Muscle of leg (tissue), 11 donors: ENCODE data around the gene RAI1. TPM values are rescaled to one million over a fixed set of nuclear protein-coding genes. Genes with fewer than 3 reads are reported as not detected.
"Not testable (repeated sequence)": the region's sequence is repeated elsewhere in the genome, so short reads cannot be mapped to it uniquely, and the experiment has no call there.

Experiments
- DNase-seq: peaks from one replicate; pipeline ENCODE4 v3.0.0; 2013
- H3K27ac ChIP-seq: one replicate; pipeline ENCODE4 v1.5.1; 2013; ENCODE audit warnings: mild to moderate bottlenecking, low read length, control low read depth
- H3K27me3 ChIP-seq: one replicate; pipeline ENCODE4 v1.6.1; 2013; ENCODE audit warnings: low read length; ENCODE audit not compliant: control insufficient read depth, insufficient read depth
- H3K36me3 ChIP-seq: one replicate; pipeline ENCODE4 v1.6.1; 2013; ENCODE audit warnings: low read length; ENCODE audit not compliant: control insufficient read depth, insufficient read depth
- H3K4me1 ChIP-seq: one replicate; pipeline ENCODE4 v1.6.1; 2013; ENCODE audit warnings: low read length; ENCODE audit not compliant: control insufficient read depth, insufficient read depth
- H3K4me3 ChIP-seq: one replicate; pipeline ENCODE4 v1.5.1; 2013; ENCODE audit warnings: low read length, control low read depth
- H3K9me3 ChIP-seq: replicated peaks from 2 replicates; pipeline ENCODE4 v1.6.1; 2013; ENCODE audit warnings: low read depth, low read length; ENCODE audit not compliant: control insufficient read depth
- WGBS: methylation state at CpG from one replicate; pipeline ENCODE4 v1.1.5; 2013; ENCODE audit warnings: missing lambda C conversion rate; ENCODE audit not compliant: insufficient coverage; 5-methylcytosine and 5-hydroxymethylcytosine counted together
- polyA plus RNA-seq, 8 donors: library from polyadenylated mRNA; unstranded; fragments of 120-200 nt; gene quantifications; one replicate each; pipeline versions ENCODE4 v1.2.1 to v1.2.3, GENCODE V29; 2013; ENCODE audit warnings: inconsistent platforms in 1 of 8, low replicate concordance in 1 of 8; ENCODE audit not compliant: insufficient read length in 8 of 8, insufficient read depth in 1 of 8
- total RNA-seq: library from RNA; stranded (reverse); fragments of 120-200 nt; gene quantifications from one replicate; pipeline ENCODE4 v1.2.4, GENCODE V29; 2013

RAI1 gene
- total and polyA plus RNA-seq, 9 donors: 7.4 to 25.5 (median 20.7) TPM

DNA sequence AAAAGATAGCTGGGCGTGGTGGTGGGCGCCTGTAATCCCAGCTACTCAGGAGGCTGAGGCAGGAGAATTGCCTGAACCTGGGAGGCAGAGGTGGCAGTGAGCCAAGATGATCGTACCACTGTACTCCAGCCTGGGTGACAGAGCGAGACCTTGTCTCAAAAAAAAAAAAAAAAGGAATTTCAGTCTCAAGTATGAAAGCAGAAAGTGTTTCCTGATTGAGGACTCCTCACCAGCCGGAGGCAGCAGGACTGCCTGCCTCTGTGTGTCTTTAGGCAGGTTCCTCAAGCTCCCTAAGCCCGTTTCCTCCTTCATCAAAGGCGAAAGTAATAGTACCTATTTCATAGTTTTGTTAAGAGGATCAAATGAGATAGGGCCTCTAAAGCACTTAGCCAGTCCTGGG lies 9.0 kb downstream of the RAI1 start:
- H3K4me3 ChIP-seq, H3K36me3 ChIP-seq, H3K27me3 ChIP-seq, H3K27ac ChIP-seq, H3K9me3 ChIP-seq, DNase-seq: not testable (repeated sequence)
- H3K4me1 ChIP-seq: peaks cover 52% of the 10 kb centered on the region
- WGBS: 84% methylated on average over 2 of the region's 7 CpGs

DNA sequence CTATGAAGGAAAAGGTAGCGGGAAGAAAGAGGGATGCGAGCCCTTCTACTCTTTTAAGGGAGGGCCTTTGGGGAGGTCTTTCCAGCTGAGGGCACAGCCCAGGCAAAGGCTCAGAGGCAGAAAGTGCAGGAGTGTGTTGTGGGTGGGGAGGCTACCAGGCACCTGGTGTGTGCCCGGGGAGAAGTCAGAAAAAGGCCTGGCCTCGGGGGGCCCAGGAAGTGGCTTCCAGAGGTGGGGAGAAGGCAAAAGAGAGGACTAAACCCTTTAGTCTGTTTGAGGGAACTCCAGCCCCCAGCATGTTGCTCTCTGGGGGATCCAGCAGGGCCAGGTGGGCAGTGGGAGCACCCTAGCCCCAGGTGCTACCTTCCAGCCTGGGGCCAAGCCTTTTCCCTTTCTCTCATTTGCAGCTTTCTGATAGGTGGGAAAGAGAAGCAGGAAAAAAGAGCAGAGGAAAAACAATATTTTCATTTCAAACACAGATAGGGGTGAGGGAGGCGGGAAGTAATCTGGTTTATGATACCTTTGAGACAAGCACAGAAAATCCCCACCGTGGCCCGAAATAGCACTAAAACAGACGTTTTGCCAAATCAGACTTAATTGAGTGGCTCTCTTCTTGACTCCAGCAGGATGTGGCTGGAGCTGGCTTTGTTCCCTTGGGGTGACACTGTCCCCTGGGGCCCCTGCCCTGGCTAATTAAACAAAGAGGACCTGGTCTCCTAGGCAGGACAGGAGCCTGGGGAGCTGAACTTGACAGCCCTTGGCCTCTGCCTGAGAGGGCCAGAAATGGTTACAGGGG lies 10.4 kb downstream of the RAI1 start:
- H3K36me3 ChIP-seq: no peaks in the 10 kb centered on the region
- H3K4me3 ChIP-seq: no peak overlapping the region
- 40% methylated on average over 7 of the region's 8 CpGs for WGBS
- no peaks in the 10 kb centered on the region for H3K27me3 ChIP-seq
- peak overlapping the region; percentile 54 for H3K27ac ChIP-seq
- DNase-seq: peak; percentile 63
- no peaks in the 10 kb centered on the region for H3K9me3 ChIP-seq
- peaks cover 49% of the 10 kb centered on the region for H3K4me1 ChIP-seq

DNA sequence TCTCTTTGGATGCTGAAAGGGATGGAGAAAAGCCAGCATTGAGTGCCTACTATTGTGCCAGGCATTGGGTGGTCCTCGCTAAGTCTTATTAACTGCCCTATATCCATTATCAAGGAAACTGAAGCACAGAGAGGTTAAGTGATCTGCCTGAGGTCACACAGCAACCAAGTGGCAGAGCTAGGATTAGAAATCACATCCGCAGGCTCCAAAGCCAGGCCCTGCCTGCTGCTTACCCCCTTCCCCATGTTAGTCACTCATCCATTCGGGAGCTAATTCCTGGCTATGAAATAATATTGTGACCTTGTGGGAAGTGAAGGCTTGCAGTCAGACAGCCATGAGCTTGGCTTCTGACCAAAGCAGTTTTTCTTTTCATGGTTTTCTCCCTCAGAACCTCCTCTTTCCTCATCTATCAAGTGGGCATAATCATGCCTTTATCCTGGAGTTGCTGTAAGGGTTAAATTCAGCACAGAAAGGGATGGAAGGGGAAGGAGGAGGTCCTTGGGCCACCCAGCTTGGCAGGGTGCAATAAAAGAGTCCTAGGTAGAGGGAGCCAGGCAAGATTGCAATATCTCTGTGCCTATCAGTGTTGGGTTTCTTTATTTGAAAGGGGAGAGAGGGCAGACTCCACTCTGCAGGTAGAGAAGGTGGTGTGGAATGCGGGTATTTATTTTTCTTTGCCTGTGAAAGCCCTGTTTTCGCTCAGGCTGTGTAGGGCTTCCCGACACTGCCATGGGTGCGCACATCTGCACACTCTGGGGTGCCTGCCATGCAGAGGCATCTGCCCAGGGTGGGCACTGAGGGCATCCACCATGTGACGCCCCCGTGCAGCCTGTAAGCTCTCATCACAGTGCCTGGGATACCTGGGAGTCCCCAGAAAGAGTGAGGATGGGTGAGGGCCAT lies 11.3 kb downstream of the RAI1 start:
- DNase-seq: no peak
- Histone ChIP-seq H3K27ac (peak overlapping the region; percentile 87), H3K27me3 (no peaks in the 10 kb centered on the region), H3K9me3 (no peaks in the 10 kb centered on the region), H3K36me3 (no peaks in the 10 kb centered on the region), H3K4me1 (peaks cover 57% of the 10 kb centered on the region), H3K4me3 (no peak overlapping the region)
- WGBS: 77% methylated on average over 4 of the region's 9 CpGs

DNA sequence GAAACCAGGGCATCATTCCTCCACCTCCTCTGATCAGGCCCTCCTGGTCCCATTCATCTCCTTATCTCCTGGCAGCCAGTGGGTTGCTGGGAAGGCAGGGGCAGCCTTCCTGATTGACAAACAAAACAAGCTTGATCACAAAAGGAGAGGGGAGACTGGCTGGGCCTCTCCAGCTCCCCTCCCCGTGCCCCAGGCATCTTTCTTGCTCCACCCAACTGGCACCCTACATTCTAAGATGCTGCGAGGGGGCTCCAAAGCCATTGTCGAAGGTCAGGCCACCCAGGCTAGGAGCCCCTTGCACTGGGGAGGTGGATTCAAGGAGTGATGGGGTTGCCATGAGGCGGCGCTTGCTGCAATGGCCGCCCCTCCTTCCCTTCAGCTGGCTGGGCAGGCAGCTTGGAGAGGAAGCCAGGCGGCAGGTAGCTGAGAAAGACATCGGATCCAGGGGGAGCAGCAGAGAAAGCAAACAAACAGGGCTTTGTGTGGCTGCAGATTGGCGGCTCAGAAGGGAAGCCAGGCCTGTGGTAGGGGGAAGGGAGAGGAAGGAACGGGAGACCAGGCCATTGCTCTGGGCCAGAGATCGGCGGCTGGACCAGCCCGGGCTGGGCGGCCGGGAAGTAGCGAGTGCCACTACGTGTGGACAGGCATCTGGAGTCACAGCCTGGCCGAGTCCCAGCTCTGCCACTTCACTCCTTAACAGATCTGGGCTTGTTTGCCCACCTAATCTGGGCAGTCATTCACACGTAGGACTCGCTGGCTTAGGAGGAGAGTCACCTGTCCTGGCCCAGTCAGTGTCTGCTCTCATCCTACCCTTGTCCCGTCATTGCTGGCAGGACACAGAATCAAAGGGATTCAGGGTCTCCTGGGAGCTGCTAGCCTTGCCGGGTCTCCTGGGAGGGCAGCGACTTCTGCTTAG lies 12.3 kb downstream of the RAI1 start:
- peak overlapping the region; percentile 33 for H3K4me3 ChIP-seq

DNA sequence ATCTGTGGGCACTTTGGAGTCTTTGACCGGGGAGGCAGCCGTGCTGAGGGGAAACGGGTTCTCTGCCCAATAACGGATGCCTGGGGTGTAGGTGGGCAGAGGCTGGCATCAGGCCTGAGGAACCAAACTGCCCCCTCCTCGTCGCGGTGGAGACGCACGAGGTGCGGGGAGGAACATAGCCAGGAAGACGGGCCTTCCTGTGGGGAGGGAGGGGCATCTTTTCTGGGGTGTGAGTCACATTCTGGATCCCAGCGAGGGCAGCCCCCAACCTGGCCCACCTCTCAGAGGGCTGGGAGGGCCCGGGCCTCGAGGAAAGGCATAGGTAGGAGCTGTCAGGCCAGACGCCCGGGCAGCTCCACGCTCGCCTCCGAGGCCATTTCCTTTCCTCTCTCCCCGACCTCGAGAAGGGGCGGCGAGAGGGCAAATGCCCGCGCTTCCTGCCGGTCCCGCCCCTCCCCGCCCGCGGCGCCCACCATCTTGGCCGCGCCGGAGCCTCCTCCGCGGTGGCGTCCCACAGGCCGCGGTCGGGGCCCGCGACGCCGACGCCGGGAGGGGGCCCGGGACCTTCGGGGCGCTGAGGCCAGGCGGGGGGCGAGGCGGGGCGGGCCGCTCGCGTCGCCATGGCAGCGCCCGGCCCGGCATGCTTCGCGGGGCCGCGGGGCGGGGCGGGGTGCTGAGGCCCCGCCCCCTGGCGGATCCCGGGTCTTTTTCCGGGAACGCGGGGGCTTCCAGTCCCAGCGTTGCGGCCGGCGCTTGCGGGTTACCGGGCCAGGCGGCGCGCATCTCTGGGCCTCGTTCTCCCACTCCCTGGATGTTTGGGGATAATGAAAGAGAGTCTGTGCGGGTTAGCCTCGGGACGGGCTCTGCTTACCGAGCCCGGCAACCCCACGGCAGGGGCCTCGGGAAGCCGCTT lies 13.2 kb downstream of the RAI1 start:
- no peaks in the 10 kb centered on the region for H3K36me3 ChIP-seq
- H3K4me1 ChIP-seq: peaks cover 75% of the 10 kb centered on the region
- no peaks in the 10 kb centered on the region for H3K27me3 ChIP-seq
- no peaks in the 10 kb centered on the region for H3K9me3 ChIP-seq
- H3K27ac ChIP-seq: peak overlapping the region; percentile 87
- whole genome bisulfite sequencing: under 1% methylated on average over 72 of the region's 90 CpGs
- DNase-seq: peak; percentile 89
- peak overlapping the region; percentile 83 for H3K4me3 ChIP-seq

More for the DNA sequence above, 12.3 kb downstream of the RAI1 start:
- Histone ChIP-seq H3K27ac (peak overlapping the region; percentile 87), H3K4me1 (peaks cover 66% of the 10 kb centered on the region), H3K27me3 (no peaks in the 10 kb centered on the region), H3K9me3 (no peaks in the 10 kb centered on the region), H3K36me3 (no peaks in the 10 kb centered on the region)
- 20% methylated on average over 16 of the region's 23 CpGs for WGBS
- DNase-seq: peak; percentile 66

DNA sequence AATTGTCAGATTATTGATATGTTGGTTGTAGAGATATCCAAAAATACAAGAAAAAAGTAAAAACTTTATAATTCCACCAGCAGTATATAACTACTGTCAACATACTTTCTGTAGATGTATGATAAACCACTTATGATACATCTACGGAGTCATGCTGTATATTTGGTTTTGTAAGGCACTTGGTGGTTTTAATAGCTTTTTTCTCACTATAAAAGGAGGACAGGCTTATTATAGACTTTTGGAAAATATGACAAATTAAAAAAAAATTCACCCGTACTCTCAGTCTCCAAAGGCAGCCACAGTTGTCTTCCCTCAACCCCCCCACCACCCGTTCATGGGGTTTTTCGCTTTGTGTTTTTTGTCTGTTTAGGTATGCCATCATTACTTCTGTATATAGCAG lies 14.8 kb downstream of the RAI1 start:
- Histone ChIP-seq H3K27ac (peak overlapping the region; percentile 22), H3K27me3 (no peaks in the 10 kb centered on the region), H3K4me1 (peaks cover 91% of the 10 kb centered on the region), H3K36me3 (no peaks in the 10 kb centered on the region), H3K9me3 (no peaks in the 10 kb centered on the region), H3K4me3 (no peak overlapping the region)
- DNase-seq: no peak
- no CpG with 5 or more reads among the region's 4 CpGs for WGBS

DNA sequence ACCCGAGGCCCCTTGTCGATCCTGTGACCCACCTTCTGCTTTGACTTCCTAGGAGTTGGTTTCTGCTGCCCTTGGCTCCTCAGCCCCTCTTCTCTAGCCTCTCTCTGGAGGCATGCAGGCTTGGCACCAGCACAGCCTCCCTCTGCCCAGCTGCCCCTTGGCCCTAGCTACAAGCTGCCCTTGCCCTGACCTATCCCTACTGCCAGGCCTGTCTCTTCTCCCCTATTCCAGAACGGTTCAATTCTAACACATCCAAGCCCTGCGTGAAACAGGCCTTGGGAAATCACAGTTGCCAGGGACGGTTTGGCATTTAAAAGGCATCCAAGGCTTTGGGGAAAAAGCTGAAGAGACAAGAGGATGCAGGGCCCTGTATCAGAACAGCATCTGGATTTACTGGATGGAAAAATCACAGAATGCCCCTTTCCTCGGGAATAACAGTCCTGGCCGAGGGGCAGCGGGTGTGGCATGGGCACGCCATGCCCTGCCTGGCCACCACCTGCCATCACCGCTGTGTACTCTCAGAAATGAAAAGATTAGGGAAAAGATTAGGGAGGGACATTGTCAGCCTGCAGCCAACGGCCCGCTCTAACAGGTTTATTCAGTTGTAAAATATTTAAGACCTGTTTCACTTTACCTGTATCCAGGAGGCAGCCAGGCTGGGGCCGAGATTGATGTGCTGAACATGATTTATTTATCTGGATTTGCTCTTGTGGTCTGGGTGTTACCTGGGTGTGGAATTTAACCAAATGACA lies 15.8 kb downstream of the RAI1 start:
- Histone ChIP-seq H3K36me3 (peaks cover 3% of the 10 kb centered on the region), H3K27me3 (peaks cover 2% of the 10 kb centered on the region), H3K27ac (no peak overlapping the region), H3K9me3 (no peaks in the 10 kb centered on the region), H3K4me1 (peaks cover 90% of the 10 kb centered on the region), H3K4me3 (no peak overlapping the region)
- DNase-seq: no peak
- WGBS: 72% methylated on average over 7 of the region's 13 CpGs

DNA sequence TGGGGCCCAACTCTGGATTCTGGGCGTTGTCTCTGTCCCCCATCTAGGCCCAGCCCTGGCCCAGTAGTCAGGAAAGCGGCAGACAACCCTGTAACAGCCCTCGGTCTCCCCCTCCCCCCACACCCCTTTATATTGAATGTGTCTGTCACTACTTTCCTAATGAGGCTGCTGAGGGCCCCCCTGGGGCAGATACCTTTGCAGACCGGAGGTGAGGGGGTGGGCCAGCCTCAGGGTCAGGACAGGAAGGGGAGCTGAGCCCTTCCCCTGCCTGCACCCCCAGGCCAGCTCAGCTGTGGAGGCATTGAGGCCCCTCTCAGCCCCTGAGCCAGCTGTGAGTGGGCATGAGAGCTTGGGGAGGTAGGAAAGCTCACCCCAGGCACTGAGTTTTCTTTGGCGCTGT lies 17.1 kb downstream of the RAI1 start:
- Histone ChIP-seq H3K36me3 (peaks cover 3% of the 10 kb centered on the region), H3K4me1 (peaks cover 90% of the 10 kb centered on the region), H3K4me3 (no peak overlapping the region), H3K27me3 (peaks cover 2% of the 10 kb centered on the region), H3K27ac (peak overlapping the region; percentile 38), H3K9me3 (no peaks in the 10 kb centered on the region)
- no peak for DNase-seq
- WGBS: 63% methylated on average over 2 of the region's 5 CpGs
